Vagina (tissue), 2 donors: ENCODE data around the gene EIF2B2.

Experiments used
- POLR2A ChIP-seq, 2 donors: fragments of 450-650 bp; IDR thresholded peaks; one replicate each; pipeline ENCODE4 v1.6.1; 2017; ENCODE audit warnings: antibody characterized with exemption in 2 of 2, mild to moderate bottlenecking in 2 of 2, moderate library complexity in 2 of 2
- POLR2AphosphoS5 ChIP-seq, 2 donors: sonication (generic); formaldehyde crosslinking; IDR thresholded peaks; one replicate each; pipeline ENCODE4 v1.9.0; 2017; ENCODE audit warnings: antibody characterized with exemption in 2 of 2, mild to moderate bottlenecking in 2 of 2, low read depth in 1 of 2; ENCODE audit not compliant: insufficient read depth in 1 of 2
- TF ChIP-seq, protein P1 (sequence below), 3 experiments: fragments of 450-650 bp in 2 of 3; fragments of 200-600 bp in 1 of 3; sonication (generic) in 1 of 3; IDR thresholded peaks; one replicate each; pipeline ENCODE4 v1.5.1; 2017 to 2019; ENCODE audit warnings: antibody characterized with exemption in 3 of 3, mild to moderate bottlenecking in 2 of 3, moderate library complexity in 2 of 3

DNA sequence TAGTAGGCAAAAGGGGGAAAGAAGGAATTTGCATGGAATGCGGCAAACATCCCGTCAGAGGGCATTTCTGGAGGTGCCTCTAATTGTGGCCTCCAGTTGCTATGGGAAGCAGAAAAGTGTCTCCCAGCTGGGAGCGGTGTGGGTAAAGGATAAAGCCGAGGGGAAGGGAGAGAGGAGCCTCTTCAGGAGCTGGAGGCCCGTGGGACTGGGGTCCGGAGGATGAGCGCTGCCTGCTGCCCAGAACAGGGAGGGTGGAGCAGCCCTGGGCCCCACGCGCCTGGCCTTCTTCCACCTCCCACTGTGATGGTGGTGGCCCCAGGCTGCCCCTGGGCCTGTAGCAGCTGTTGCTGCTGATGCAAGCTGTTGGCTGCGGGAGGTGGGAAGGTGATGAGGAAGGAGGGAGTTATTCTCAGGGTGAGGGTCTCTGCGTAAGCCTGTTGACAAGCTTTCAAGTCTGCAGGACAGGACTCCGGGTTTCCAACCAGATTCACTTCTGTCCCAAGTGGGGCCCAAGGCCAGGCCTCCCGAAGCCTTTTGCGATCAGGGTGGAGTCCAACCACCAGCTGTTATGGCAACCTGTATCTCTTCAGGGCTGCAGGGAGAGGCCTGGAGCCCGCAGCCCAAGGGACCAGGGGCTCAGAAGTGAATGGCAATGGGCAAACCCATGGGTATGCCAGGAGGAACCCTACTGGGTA lies 28.2 kb upstream of the EIF2B2 start:
- TF ChIP-seq, protein P1, sequence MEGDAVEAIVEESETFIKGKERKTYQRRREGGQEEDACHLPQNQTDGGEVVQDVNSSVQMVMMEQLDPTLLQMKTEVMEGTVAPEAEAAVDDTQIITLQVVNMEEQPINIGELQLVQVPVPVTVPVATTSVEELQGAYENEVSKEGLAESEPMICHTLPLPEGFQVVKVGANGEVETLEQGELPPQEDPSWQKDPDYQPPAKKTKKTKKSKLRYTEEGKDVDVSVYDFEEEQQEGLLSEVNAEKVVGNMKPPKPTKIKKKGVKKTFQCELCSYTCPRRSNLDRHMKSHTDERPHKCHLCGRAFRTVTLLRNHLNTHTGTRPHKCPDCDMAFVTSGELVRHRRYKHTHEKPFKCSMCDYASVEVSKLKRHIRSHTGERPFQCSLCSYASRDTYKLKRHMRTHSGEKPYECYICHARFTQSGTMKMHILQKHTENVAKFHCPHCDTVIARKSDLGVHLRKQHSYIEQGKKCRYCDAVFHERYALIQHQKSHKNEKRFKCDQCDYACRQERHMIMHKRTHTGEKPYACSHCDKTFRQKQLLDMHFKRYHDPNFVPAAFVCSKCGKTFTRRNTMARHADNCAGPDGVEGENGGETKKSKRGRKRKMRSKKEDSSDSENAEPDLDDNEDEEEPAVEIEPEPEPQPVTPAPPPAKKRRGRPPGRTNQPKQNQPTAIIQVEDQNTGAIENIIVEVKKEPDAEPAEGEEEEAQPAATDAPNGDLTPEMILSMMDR (IDR thresholded peaks at IDR 0.05): no peak
- TF ChIP-seq POLR2AphosphoS5 (IDR thresholded peaks at IDR 0.05; ENCODE audit: insufficient read depth in 1 of 2, low read depth in 1 of 2) (no peak), POLR2A (IDR thresholded peaks at IDR 0.05) (no peak)
